GM10847 (cell line): ENCODE measurements around the gene USP22.
A peak's percentile ranks its signal among the peaks of the same experiment; 100 is the strongest.

ENCODE experiments used
- POLR2A ChIP-seq: IDR thresholded peaks from 2 replicates; pipeline ENCODE4 v1.6.1; 2011; ENCODE audit not compliant: insufficient read length; ENCODE audit errors: extremely low read depth

The USP22 gene

DNA sequence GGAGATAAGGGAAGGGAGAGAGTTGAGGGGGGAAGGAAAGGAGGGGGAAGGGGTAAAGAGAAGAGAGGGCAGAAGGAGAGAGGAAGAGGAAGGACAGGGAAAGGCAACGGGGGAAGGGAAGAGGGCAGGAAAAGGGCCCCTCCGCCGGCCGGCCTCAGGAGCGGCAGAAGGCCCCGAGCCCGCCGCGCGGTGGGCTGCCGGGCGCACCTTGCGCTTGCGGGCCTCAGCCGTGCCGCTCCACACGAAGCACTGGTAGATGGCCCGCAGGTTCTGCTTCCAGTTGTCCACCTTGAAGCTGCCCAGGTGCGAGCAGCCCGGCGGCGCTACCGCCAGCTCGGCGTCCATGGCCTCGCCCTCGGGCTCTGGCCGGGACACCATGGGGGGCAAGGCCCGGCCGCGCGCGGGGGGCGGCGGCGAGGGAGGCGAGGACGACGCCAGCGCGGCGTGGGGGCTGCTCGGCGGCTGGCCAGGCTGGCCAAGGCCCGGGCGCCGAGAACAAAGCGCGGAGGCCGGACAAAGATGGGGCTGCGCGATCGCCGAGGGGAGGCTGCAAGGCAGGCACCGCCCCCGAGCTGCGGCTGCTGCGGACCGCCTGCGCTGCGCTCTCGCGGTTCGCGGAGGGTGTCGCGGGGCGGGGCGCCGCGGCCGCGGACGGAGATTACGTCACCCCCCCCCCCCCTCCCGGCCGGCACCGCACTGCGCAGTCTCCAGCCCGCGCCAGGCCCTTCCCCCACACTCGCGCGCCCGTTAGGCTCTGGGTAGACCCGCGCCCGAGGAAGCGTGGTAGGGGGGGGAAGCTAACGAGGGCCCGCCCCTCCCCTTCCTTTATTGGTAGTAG is at the start of gene USP22:
USP22 (minus strand) TSS at position 554 of the 838 bp plus-strand sequence; CDS start at position 378, 176 bp downstream.
- TF ChIP-seq POLR2A, result peak; percentile 80

DNA sequence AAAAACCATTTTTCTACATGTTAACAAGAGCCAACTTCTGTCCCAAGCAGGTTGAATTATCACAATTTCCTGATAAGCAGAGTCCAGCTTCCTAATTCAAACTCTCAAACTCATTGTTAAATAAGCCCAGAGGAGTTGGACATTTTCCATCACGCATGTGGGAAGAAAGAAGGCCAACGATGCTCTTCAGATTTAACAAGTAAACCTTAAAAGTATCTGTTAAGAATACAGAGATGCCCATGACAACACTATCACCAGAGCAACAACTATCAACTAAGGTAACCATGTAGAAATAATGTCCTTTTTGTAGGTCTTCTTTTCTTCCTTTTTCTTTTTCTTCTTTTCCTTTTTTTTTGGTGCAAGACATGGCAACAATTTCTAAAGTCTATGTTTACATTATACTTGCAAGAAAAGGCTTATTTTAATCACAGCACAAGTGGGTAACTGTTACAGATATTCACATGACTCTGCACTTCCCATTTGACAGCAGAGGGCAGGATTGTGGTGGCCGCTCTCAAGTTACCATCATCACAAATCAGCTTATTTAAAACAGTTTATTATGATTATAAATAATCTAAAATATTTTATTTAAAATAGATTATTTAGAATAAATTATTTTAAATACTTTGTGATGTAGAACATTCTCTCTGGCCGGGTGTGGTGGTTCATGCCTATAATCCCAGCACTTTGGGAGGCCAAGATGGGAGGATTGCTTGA is 48.2 kb upstream of the USP22 start:
- TF ChIP-seq POLR2A, result no peak

DNA sequence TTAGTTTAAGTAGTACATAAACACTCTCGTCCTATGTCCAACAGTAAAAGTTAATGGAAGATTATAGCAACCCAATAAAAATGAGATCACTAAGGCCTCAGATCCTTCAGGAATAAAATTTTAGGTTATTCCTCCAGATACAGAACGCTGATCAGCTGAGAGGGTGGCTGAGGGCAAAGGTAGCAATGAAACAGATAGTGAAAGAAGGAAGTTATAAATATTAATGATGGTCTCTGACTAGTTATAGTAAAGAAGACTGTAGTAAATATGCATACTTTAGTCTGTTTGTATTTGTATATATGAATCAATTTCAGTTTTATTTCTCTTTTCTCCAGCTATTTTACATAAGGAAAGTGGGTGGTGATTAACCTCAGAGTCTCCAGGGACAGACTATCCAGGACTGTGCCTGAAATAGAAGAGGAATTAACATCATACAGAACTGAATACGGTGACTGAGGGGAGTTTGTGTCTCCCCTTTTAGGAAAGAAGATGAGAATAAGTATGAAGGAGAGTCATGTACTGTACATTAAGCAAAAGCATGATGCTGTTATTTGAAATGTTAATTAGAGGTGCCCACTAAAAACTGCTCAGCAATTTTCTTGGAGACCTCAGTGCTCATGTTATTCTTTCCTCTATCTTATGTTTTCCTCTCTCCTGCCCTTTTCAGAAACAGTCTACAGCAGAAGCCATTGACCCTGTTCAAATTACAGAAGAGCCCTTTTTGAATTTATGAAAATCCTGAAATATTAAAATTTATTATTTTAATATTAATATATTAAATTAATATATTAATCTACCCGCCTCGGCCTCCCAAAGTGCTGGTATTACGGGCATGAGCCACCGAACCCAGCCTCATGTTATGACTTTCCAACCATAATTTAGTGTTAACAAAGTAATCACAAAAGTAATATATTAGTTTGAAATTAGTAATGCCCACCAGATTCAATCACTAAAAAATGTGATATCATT is 47.4 kb upstream of the USP22 start:
- TF ChIP-seq POLR2A, result no peak

DNA sequence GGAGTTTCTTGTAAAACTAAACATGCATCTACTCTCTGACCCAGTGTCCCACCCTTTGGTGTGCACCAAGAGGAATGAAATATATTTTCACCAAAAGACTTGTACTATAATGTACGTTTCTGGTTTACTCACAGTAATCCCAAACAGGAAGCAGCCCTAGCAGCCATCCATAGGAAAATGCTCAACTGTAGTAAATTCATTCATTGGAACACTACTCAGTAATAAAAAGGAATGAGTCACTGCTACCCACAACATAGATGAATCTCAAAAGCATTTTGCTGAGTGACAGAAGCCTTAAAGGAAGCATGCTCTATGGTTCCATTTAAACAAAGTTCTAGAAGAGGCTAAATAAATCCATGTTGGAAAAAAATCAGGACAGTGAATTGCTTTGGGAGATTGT is 46.3 kb upstream of the USP22 start:
- no peak for TF ChIP-seq POLR2A

DNA sequence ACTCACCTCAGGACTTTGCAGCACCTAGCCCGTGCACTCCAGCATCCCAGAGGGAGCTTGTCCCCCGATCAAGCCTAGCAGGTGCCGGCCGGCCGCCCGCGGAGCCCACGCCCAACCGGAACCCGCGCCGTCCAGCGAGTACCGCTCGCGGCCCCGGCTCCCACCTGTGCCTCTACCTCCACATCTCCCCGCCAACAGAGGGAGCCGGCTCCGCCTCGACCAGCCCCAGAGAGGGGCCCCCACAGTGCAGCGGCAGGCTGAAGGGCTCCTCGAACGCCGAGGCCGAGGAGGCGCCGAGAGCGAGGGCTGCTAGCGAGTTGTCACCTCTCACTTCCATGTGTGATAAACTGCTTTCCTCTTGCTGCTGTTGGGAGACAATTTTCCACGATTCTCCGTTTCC is 42.9 kb upstream of the USP22 start:
- TF ChIP-seq POLR2A, result no peak

DNA sequence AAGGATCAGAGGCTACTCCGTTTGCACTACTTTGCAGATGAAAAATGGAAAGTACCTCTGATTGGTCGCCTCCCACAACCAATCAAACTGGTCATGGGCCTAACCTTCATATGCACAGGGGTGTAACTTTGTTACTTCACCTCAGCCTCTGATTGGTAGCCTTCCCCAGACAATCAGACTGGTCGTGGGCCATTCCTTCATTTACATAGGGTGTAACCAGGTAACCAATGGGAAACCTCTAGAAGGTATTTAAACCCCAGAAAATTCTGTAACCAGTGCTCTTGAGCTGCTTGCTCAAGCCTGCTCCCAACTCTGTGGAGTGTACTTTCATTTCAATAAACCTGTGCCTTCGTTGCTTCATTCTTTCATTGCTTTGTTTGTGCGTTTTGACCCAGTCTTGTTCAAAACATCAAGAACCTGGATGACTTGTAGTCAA is 39.2 kb upstream of the USP22 start:
- no peak for TF ChIP-seq POLR2A

DNA sequence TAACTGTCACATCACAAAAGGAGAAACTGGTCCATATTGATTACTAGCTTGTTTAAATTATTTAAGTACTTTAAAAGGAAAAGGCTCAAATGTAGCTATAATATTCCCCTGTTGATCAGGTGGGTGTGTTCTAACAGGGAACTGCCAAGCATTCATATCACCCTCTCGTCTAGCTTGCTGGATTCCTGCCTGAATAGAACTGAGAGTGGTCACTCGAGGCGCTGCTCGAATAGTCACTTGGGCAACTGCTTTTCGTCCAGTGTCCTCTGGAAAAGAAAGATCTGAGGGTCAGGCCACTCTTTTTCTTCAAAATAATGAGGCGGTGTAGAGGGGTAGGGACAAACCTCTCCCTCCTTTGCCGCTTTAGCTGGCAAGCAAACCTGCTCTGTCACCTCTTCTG is 36.4 kb upstream of the USP22 start:
- no peak for TF ChIP-seq POLR2A

DNA sequence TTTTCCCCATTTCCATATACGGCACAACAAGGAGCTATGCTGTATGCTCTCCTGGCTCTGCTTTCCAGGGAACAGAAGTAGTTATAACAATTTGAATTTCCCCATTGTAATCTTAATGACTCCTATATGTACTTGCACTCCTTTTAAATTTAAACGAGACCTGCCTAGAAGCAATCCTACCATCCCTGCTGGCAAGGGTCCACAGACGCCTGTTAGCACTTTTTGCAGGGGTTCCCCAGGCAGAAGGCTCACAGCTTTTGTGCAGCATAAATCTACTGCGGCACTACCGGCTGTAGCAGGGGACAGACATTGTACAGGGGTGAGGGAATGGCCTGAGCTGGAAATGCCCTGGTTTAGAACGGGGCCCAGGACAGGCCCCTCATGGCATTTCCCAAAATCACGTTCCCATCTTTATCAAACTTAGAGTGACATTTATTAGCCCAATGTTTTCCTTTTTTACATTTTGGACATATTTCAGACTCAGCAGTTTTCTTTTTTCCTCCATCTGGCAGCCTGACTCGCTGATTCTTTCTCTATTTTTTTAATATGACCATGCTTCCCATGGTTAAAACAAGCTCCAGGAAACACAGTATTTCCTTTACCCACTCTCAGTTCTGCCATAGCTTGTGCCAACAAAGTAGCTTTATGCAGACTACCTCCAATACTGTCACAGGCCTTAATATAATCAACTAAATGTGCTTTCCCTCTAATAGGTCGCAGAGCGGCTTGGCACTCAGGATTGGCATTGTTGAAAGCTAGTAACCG is 35.4 kb upstream of the USP22 start:
- no peak for TF ChIP-seq POLR2A

DNA sequence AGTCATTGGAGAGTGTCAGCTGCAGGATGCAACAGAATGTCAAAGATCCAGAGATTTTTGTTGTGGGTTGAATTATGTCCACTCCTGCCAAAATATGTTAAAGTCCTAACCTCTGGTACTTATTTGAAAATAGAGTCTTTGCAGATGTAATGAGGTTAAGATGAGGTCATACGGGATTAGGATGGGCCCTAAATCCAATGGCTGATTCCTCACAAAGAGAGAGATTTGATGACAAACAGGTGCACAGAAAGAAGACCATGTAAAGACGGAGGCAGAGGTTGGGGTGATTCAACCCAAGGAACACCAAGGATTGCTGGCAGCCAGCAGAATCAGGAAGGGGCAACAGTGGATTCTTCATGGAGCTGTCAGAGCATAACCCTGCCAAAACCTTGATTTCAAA is 34.5 kb upstream of the USP22 start:
- no peak for TF ChIP-seq POLR2A

DNA sequence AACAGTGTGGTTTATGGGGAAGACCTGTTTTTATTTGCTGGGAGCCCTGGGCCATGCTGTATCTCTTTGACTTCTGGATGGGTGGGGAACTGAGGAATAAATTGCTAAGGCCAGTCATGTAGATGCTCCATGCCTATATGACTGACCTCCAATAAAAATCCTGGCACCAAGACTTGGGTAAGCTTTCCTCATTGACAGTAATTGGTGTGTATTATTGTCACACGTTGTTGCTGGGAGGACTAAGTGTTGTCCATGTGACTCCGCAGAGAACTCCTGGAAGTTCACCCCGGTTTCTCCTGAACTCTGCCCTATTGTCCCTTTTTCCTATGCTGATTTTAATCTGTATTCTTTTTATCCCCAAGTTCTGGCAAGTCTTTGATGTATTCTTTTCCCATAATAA is 33.4 kb upstream of the USP22 start:
- no peak for TF ChIP-seq POLR2A

DNA sequence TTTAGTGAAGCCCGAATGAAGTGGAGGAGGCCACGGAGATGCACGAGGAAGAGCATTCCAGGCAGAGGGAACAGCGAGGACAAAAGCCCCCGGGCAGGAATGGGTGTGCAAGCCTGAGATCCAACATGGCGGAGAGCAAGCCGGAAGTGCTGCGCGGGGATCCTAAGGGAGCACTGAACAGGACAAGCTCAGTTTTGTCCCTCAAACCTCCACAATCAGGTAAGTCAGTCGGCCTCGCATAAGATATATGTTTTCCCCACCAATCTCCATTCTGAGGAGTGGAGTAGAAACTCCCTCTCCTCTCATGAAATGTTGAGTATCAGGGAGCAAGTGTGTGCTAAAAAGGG is 32.9 kb upstream of the USP22 start:
- TF ChIP-seq POLR2A, result no peak

DNA sequence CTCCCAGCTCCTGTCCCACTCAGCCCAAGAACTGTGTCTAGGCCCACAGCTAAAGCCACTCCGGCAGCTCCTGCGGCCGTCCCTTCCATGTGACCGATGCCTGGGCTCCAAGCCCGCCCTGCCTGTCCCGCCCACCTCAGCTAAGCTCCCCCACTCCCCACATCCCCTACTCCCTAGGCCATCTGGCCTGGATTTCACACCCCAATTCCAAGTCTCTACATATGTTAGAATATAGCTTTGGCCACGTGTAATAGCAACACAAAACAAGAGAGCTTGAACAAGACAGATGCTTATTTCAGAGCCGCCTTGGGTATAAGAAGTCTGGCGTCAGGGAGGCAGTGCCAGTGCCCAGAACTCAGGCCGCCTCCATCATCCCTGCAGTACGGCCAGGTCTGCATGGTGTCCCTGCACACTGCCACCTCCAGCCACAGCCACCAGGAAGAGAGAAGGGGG is 30.0 kb upstream of the USP22 start:
- no peak for TF ChIP-seq POLR2A

DNA sequence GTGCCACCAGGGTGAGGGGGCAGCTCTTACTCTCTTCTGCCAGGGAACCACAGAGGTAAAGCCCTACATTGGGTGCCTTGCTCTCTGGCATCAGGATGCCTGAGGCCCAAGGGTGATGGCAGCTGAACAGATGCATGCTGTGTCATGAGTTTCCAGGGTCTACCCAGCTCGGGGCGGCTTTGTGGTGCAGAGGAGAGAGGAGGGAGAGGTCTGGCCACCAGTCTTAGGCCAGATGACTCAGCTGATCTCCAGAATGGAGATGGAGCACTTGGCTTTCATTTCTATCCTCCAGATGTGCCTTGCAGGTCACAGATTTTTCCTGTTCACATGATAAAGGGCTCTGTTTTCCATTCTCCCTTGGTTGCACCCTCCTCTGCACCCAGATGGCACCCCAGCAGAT is 23.6 kb upstream of the USP22 start:
- TF ChIP-seq POLR2A, result no peak

DNA sequence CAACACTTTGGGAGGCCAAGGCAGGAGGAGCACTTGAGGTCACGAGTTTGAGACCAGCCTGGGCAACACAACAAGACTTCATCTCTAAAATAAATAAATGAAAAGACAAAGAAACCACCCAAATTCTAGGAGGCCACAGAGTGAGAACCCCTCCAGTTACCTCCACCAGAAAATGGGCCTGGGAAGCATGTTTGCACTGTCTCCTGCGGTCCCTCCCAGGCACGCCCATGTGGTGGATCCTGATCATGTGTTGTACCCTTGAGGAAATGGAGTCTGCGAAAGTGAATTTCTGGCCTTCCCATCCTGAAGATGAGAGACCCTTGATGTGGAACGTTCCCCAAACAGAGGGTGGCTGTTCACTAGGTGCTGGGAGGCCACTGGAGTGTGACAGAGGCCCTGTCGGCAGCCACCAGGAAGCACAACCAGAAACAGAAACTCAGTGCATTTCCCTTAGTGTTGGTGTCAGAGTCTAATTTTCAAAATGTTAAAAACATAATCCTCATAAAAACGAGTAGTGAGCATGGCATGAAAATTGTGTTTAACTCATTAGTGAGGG is 19.2 kb upstream of the USP22 start:
- TF ChIP-seq POLR2A, result no peak
